Glutamatergic neuron (in vitro differentiated cells): Measurements from ENCODE around the gene PRR5L. TPM values are rescaled to one million over a fixed set of nuclear protein-coding genes. Genes with fewer than 3 reads are reported as not detected.

ENCODE experiments used
- DNase-seq: peaks from one replicate; pipeline ENCODE4 v3.0.0; 2022
- H3K27ac Mint-ChIP-seq: one replicate; pipeline ENCODE4 v1.8.0; 2020; ENCODE audit warnings: mild to moderate bottlenecking, mixed read lengths, inconsistent platforms; ENCODE audit not compliant: unreplicated experiment
- H3K27me3 Mint-ChIP-seq: one replicate; pipeline ENCODE4 v1.8.0; 2020; ENCODE audit warnings: mild to moderate bottlenecking, moderate library complexity, mixed read lengths, inconsistent platforms; ENCODE audit not compliant: unreplicated experiment
- H3K36me3 Mint-ChIP-seq: one replicate; pipeline ENCODE4 v1.8.0; 2020; ENCODE audit warnings: mild to moderate bottlenecking, mixed read lengths, inconsistent platforms; ENCODE audit not compliant: unreplicated experiment
- H3K4me1 Mint-ChIP-seq: one replicate; pipeline ENCODE4 v1.8.0; 2020; ENCODE audit warnings: mild to moderate bottlenecking, low read depth, mixed read lengths, inconsistent platforms; ENCODE audit not compliant: unreplicated experiment
- H3K4me3 Mint-ChIP-seq: one replicate; pipeline ENCODE4 v1.8.0; 2020; ENCODE audit warnings: mild to moderate bottlenecking, mixed read lengths, inconsistent platforms; ENCODE audit not compliant: unreplicated experiment
- H3K9me3 Mint-ChIP-seq: one replicate; pipeline ENCODE4 v1.8.0; 2020; ENCODE audit warnings: mild to moderate bottlenecking, moderate library complexity, mixed read lengths, inconsistent platforms; ENCODE audit not compliant: unreplicated experiment
- total RNA-seq: library from RNA; stranded (reverse); fragmentation: NEBNext Ultra II Directional; extraction: Animal tissue kit (Norgen Biotek cat#: 25700); gene quantifications from one replicate; pipeline ENCODE4 v1.2.1, GENCODE V29; 2021; ENCODE audit not compliant: unreplicated experiment
- TF ChIP-seq, protein P1 (sequence below): fragments of 200-600 bp; sonication (generic); IDR thresholded peaks from one replicate; pipeline ENCODE4 v1.5.0; 2021; ENCODE audit not compliant: partially characterized antibody, unreplicated experiment

The PRR5L gene
- total RNA-seq, 1 donor from 2014 or later, result 1.6 TPM

DNA sequence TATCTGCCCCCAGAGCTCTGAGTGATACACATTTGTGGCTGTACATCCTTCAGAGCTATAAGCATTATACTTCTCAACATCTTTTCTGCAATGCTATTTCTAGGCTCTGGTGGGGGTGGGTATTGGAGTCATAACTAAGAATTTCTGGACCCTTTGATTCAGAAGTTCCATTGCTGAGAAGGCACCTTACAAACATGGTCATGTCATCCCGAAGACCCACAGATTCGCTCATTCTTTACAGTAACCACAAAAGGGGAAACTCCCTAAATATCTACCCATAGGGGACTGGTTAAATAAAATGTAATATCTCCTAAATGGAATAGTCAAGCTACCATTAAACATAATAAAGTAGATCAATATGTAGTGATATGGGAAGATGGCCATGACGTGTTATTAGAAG lies 98.8 kb downstream of the PRR5L start:
- H3K4me3 Mint-ChIP-seq, result no peak overlapping the region
- TF ChIP-seq, protein P1, sequence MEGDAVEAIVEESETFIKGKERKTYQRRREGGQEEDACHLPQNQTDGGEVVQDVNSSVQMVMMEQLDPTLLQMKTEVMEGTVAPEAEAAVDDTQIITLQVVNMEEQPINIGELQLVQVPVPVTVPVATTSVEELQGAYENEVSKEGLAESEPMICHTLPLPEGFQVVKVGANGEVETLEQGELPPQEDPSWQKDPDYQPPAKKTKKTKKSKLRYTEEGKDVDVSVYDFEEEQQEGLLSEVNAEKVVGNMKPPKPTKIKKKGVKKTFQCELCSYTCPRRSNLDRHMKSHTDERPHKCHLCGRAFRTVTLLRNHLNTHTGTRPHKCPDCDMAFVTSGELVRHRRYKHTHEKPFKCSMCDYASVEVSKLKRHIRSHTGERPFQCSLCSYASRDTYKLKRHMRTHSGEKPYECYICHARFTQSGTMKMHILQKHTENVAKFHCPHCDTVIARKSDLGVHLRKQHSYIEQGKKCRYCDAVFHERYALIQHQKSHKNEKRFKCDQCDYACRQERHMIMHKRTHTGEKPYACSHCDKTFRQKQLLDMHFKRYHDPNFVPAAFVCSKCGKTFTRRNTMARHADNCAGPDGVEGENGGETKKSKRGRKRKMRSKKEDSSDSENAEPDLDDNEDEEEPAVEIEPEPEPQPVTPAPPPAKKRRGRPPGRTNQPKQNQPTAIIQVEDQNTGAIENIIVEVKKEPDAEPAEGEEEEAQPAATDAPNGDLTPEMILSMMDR, result no peak
- no peaks in the 10 kb centered on the region for H3K4me1 Mint-ChIP-seq
- peaks cover 4% of the 10 kb centered on the region for H3K9me3 Mint-ChIP-seq
- no peak for DNase-seq
- H3K27ac Mint-ChIP-seq, result no peak overlapping the region
- no peaks in the 10 kb centered on the region for H3K27me3 Mint-ChIP-seq
- peaks cover 6% of the 10 kb centered on the region for H3K36me3 Mint-ChIP-seq

DNA sequence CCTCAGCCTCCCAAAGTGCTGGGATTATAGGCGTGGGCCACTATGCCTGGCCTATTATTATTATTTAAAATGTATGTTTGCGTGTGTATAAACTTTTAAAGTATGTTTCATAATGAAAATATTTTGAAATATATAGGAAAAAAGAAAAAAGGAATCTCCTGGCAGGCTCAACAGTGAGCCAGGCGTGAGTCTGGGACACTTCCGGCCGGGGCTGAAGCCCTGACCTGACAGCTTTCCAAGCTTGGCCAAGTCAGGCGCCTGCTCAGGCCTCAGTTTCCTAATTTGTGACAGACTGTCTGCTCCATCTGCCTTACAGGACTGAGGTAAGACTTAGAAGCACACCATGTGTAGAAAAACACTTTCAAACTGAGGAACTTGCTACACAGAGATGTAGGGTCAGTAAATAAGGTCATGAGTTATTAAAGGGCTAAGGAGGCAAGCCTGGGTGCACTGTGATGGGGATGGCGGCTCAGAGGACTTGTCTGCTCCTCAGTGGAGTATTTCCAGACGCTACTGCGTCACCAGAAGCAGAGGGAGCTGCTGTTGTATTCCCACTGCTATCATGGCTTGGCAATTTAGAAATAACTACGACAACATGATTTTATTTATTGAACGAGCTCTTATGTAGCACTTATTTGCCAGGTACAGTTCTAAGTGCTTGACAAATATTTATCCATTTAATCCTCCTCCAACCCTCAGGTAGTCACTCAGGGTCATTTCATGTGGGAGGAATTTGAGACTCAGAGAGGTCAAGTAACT lies 100.1 kb downstream of the PRR5L start:
- peaks cover 4% of the 10 kb centered on the region for H3K9me3 Mint-ChIP-seq
- no peak for DNase-seq
- H3K4me3 Mint-ChIP-seq, result no peak overlapping the region
- H3K27me3 Mint-ChIP-seq, result no peaks in the 10 kb centered on the region
- TF ChIP-seq, protein P1, result no peak
- H3K27ac Mint-ChIP-seq, result no peak overlapping the region
- H3K4me1 Mint-ChIP-seq, result no peaks in the 10 kb centered on the region
- peaks cover 6% of the 10 kb centered on the region for H3K36me3 Mint-ChIP-seq

DNA sequence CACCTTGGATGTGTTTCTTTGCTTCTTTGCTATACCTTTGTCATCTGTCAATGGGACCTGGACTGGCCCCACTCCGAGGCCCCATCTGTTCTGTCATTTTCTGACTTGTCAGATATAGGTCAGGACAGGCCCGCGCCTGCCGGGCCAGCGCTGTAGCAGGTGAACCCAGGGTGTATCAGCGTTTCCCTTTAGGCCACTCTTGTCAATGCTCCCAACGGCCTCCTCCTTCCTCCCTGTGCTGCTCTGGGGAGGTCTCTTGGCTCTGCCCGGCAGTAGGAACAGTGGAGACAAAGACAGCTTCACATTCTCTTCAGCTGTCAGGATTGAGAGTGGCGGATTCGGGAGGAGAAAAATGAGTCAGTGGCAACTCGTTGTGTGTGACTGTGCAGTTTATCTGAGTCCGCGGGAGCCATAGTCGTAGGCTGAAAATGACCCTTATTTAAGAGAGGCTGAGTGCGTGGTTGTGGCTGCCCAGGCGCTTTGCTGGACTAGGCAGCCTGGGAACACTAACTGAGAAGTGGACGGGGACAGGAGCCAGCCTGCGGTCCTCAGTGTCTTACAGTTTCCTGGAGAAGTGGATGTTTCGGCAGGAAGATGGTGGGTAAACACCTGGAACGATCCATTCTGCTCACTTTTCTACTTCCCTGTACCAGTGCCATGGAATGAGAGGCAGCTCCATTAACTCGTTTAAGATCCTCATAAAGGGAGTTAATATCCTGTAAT lies 102.3 kb downstream of the PRR5L start:
- TF ChIP-seq, protein P1, result no peak
- DNase-seq, result no peak
- Mint-ChIP-seq H3K36me3 (peaks cover 6% of the 10 kb centered on the region), H3K9me3 (peaks cover 2% of the 10 kb centered on the region), H3K27ac (no peak overlapping the region), H3K27me3 (no peaks in the 10 kb centered on the region), H3K4me3 (no peak overlapping the region), H3K4me1 (no peaks in the 10 kb centered on the region)

DNA sequence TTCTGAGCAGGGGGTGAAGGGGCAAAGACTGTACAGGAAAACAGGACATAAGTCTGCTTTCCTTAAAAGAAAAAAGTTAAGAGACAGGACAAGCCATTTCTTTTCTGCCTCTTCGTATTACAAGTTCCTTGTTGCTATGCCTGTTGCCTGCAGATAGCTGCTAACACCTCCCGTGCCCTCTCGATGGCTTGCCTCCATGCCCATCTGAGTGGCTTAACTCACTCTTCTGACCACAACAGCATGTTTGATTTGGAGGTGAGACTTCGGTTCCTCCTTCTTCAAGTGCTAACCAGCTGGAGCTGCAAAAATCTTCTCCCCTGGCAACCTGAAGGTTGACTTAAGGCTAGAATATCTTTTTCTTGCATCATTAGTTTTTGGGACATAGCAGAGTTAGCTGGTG lies 103.1 kb downstream of the PRR5L start:
- TF ChIP-seq, protein P1, result no peak
- Mint-ChIP-seq H3K4me1 (no peaks in the 10 kb centered on the region), H3K9me3 (peaks cover 2% of the 10 kb centered on the region), H3K4me3 (no peak overlapping the region), H3K36me3 (peaks cover 5% of the 10 kb centered on the region), H3K27me3 (no peaks in the 10 kb centered on the region), H3K27ac (no peak overlapping the region)
- no peak for DNase-seq

DNA sequence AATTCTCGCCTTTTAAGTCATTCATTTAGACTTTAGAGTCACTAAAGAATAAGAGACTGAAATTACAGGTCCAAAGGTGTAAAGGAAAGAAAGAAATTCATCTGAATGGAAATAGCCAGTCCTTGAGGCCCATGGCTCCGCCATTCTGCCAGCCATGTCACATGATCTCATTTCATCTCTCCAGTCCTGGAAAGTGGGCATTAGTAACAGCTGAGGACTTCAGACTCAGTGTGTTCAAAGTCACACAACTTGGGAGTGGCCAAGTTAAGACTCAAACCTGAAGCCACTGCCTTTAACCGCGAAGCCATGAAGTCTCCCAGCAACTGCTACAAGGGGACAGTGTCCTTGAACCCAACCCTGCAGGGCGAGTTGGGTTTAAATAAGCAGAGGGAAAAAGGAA lies 103.7 kb downstream of the PRR5L start:
- no peak for DNase-seq
- Mint-ChIP-seq H3K9me3 (no peaks in the 10 kb centered on the region), H3K27me3 (no peaks in the 10 kb centered on the region), H3K4me1 (no peaks in the 10 kb centered on the region), H3K4me3 (no peak overlapping the region), H3K36me3 (peaks cover under 1% of the 10 kb centered on the region), H3K27ac (no peak overlapping the region)
- TF ChIP-seq, protein P1, result no peak
